ENCODE results near the gene BTNL9. TPM values are rescaled to one million over a fixed set of nuclear protein-coding genes. Genes with fewer than 3 reads are reported as not detected.

BTNL9 gene
- total and polyA plus RNA-seq, 11 donors, result 28.6 to 88.2 (median 34.9) TPM

DNA sequence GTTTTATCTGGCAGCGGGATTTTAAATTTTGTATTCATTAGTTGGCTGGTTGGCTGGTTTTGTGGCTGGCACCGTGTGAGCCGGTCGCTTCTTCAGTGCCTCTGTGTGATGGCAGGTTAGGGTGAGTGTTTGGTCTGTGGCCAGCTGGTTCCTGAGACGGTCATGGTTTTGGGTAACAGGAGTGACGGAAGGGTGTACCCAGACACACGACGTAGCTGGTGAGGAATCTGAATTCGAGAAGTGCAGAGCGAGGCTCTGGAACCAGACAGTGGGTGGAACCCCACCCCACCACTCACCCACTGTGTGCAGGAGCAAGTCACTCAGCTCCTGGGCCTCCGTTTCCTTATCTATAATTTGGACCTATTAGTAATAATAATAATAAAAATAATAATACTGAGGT, 2.7 kb downstream of the BTNL9 start:
- H3K36me3 ChIP-seq, result peaks cover 0 to 8% (median 0%) of the 10 kb centered on the region in 9 donors
- ATAC-seq (no peak), DNase-seq (no peak)
- peak overlapping the region; percentile 12 to 65 (median 54) for H3K4me3 ChIP-seq
- TF ChIP-seq, protein P1, sequence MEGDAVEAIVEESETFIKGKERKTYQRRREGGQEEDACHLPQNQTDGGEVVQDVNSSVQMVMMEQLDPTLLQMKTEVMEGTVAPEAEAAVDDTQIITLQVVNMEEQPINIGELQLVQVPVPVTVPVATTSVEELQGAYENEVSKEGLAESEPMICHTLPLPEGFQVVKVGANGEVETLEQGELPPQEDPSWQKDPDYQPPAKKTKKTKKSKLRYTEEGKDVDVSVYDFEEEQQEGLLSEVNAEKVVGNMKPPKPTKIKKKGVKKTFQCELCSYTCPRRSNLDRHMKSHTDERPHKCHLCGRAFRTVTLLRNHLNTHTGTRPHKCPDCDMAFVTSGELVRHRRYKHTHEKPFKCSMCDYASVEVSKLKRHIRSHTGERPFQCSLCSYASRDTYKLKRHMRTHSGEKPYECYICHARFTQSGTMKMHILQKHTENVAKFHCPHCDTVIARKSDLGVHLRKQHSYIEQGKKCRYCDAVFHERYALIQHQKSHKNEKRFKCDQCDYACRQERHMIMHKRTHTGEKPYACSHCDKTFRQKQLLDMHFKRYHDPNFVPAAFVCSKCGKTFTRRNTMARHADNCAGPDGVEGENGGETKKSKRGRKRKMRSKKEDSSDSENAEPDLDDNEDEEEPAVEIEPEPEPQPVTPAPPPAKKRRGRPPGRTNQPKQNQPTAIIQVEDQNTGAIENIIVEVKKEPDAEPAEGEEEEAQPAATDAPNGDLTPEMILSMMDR (IDR thresholded peaks at IDR 0.05), result no peak
- TF ChIP-seq POLR2A (IDR thresholded peaks at IDR 0.05), result peak in 1 of 2 donors; percentile 18
- WGBS, 4 donors, result 54 to 62% (median 57%) methylated on average over 11 of the region's 11 CpGs
- H3K9me3 ChIP-seq, result no peaks in the 10 kb centered on the region
- peaks cover 0 to 28% (median 0%) of the 10 kb centered on the region in 12 donors for H3K4me1 ChIP-seq
- intact Hi-C loops (cut with DNase I), result loop anchor here in 5 of 10 donors (5.0 to 10.0 kb wide), 4 partner anchors 175 to 258 kb away; partner anchors contain the start of gene MGAT1 (in 2 of the 5)
- H3K27me3 ChIP-seq, result peaks cover 0 to 26% (median 5%) of the 10 kb centered on the region in 9 donors
- peak overlapping the region; percentile 27 to 87 (median 80) for H3K27ac ChIP-seq

DNA sequence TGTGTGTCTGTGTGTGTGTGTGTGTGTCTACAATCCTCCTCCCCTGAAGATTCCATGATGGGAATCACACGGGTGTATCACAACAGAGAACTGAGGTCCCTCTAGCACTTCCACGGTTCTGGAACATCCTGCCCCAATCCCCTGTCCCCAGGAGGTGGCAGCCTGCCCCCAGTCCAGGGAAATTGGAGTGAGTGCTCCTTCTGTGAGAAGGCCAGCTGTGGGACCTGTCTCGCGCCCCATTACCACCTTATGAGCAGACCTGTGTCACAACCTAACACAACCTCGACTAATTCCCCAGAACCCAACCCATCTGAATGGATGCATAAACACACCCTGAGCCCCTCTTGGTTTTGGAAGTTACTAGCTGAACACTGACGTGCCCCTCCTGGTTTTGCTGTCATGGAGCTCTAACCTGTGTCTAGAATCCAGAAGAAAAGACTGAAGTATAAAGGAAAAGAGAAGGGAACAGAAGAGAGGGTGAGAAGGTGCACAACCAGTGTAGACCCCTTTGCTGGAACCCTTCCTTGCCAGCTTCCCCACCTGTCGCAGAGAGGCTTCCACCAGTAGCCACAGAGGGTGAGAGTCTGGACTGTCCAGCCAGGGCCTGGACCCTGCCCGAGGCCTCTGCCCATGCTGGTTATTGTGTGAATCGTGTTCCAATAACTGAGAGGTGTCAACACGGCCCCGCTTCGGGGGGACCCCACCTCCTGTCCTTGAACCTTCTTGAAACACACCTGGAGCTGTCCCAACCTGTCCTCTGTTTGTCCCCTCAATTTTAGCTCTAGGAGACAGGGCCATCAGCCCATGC, 3.4 kb downstream of the BTNL9 start:
- Histone ChIP-seq H3K9me3 (no peaks in the 10 kb centered on the region), H3K4me1 (peaks cover 0 to 20% (median 0%) of the 10 kb centered on the region in 12 donors), H3K27me3 (peaks cover 0 to 33% (median 9%) of the 10 kb centered on the region in 9 donors), H3K4me3 (peak overlapping the region in 11 of 12 donors; percentile 11 to 65 (median 52)), H3K36me3 (peaks cover 0 to 15% (median 0%) of the 10 kb centered on the region in 9 donors), H3K27ac (peak overlapping the region; percentile 60 to 92 (median 83))
- intact Hi-C loops (cut with DNase I), result loop anchor here in 5 of 10 donors (5.0 to 10.0 kb wide), 4 partner anchors 176 to 259 kb away; partner anchors contain the start of gene MGAT1 (in 2 of the 5)
- no peak for TF ChIP-seq POLR2A (IDR thresholded peaks at IDR 0.05)
- TF ChIP-seq, protein P1 (IDR thresholded peaks at IDR 0.05), result peak in 8 of 12 donors; percentile 6 to 48 (median 25)
- DNase-seq (peak in 1 of 5 donors; percentile 42), ATAC-seq (peak in 2 of 4 donors; percentile 30 to 48)
- 58 to 73% (median 62%) methylated on average over 8 to 12 of the region's 12 CpGs for WGBS, 4 donors

GRCh38 chr5:181044093-181044599, 4.1 kb downstream of the BTNL9 start:
- WGBS, 4 donors, result 64 to 68% (median 65%) methylated on average over 10 of the region's 10 CpGs
- Histone ChIP-seq H3K9me3 (no peaks in the 10 kb centered on the region), H3K36me3 (peaks cover 0 to 15% (median 0%) of the 10 kb centered on the region in 9 donors), H3K27ac (peak overlapping the region; percentile 60 to 92 (median 83)), H3K4me1 (peaks cover 0 to 19% (median 0%) of the 10 kb centered on the region in 12 donors), H3K27me3 (peaks cover 0 to 30% (median 9%) of the 10 kb centered on the region in 9 donors), H3K4me3 (peak overlapping the region in 11 of 12 donors; percentile 0 to 65 (median 52))
- ATAC-seq (no peak), DNase-seq (no peak)
- TF ChIP-seq, protein P1 (IDR thresholded peaks at IDR 0.05), result no peak
- no peak for TF ChIP-seq POLR2A (IDR thresholded peaks at IDR 0.05)
- intact Hi-C loops (cut with DNase I), result loop anchor here in 5 of 10 donors (5.0 to 10.0 kb wide), 4 partner anchors 177 to 259 kb away; partner anchors contain the start of gene MGAT1 (in 2 of the 5)

All from heart left ventricle (tissue), 16 donors.